Naive thymus-derived CD8-positive, alpha-beta T cell (primary cell): Measurements from ENCODE around the gene GANC. TPM values are rescaled to one million over a fixed set of nuclear protein-coding genes. Genes with fewer than 3 reads are reported as not detected.

ENCODE experiments used
- ATAC-seq, 2 donors: fragments of 150-1000 bp; cut with Tn5 transposase in 1 of 2; sonication (Bioruptor Pico), chemical (Tn5 transposase) in 1 of 2; 1 replicate in 1 of 2; 2 replicates in 1 of 2; pipeline ENCODE4 v1.10.0; 2021; ENCODE audit warnings: mild to moderate bottlenecking in 2 of 2, moderate library complexity in 2 of 2
- POLR2A ChIA-PET: fragments of 350-600 bp; sonication (Branson Sonifier 250); formaldehyde crosslinking; loops from one replicate; lab custom pipeline; 2021; ENCODE audit warnings: antibody characterized with exemption; lab: Charles Lee
- DNase-seq, 10 donors: peaks; one replicate each; pipeline versions ENCODE4 v3.0.0 to v3.0.0-alpha.2; 2020 to 2022
- H3K27ac Mint-ChIP-seq, 10 donors: one replicate each; pipeline ENCODE4 v1.8.0; 2020 to 2022; ENCODE audit warnings: mild to moderate bottlenecking in 10 of 10, mixed read lengths in 10 of 10, moderate library complexity in 4 of 10, inconsistent platforms in 1 of 10
- H3K27me3 Mint-ChIP-seq, 5 donors: one replicate each; pipeline ENCODE4 v1.8.0; 2021 to 2022; ENCODE audit warnings: mixed read lengths in 5 of 5
- H3K36me3 Mint-ChIP-seq, 3 donors: one replicate each; pipeline ENCODE4 v1.8.0; 2020 to 2022; ENCODE audit warnings: mixed read lengths in 3 of 3, mild to moderate bottlenecking in 2 of 3, inconsistent platforms in 1 of 3
- H3K4me1 Mint-ChIP-seq, 4 donors: one replicate each; pipeline ENCODE4 v1.8.0; 2021 to 2022; ENCODE audit warnings: mixed read lengths in 4 of 4
- H3K4me3 Mint-ChIP-seq, 10 donors: one replicate each; pipeline ENCODE4 v1.8.0; 2020 to 2022; ENCODE audit warnings: mild to moderate bottlenecking in 10 of 10, mixed read lengths in 10 of 10, moderate library complexity in 6 of 10, inconsistent platforms in 1 of 10
- H3K9me3 Mint-ChIP-seq, 9 donors: one replicate each; pipeline ENCODE4 v1.8.0; 2020 to 2022; ENCODE audit warnings: mixed read lengths in 9 of 9, mild to moderate bottlenecking in 3 of 9, inconsistent platforms in 1 of 9, moderate library complexity in 1 of 9
- polyA plus RNA-seq, 3 donors: library from polyadenylated mRNA; unstranded; fragments of 300-500 nt; fragmentation: Illumina TruSeq; gene quantifications; one replicate each; pipeline ENCODE4 v1.2.3, GENCODE V29; 2021
- total RNA-seq, 8 experiments: library from RNA in 2 of 8; stranded (reverse) in 2 of 8; gene quantifications; one replicate each; pipeline ENCODE4 v1.2.3 and lab custom pipeline; 2021 to 2026

Gene GANC
- total and polyA plus RNA-seq, 5 experiments from 2014 or later = 11.8 to 61.2 (median 16.2) TPM

- ATAC-seq (no peak), DNase-seq (no peak)
- POLR2A ChIA-PET = no interaction called here
- Mint-ChIP-seq H3K36me3 (peaks cover 0 to 8% (median 5%) of the 10 kb centered on the region in 3 donors), H3K27me3 (no peaks in the 10 kb centered on the region), H3K9me3 (no peaks in the 10 kb centered on the region), H3K27ac (no peak overlapping the region), H3K4me3 (no peak overlapping the region), H3K4me1 (no peaks in the 10 kb centered on the region)
These were observed 119.5 kb downstream of the GANC start for GRCh38 chr15:42392309-42393024.

- Mint-ChIP-seq H3K4me3 (no peak overlapping the region), H3K36me3 (peaks cover 0 to 8% (median 8%) of the 10 kb centered on the region in 3 donors), H3K27ac (peak overlapping the region in 1 of 10 donors; percentile 4), H3K27me3 (no peaks in the 10 kb centered on the region), H3K4me1 (no peaks in the 10 kb centered on the region), H3K9me3 (no peaks in the 10 kb centered on the region)
- POLR2A ChIA-PET = no interaction called here
- no peak for ATAC-seq
- DNase-seq = no peak
These were observed 121.1 kb downstream of the GANC start for GRCh38 chr15:42394106-42394505.

GRCh38 chr15:42395838-42396237 is 122.8 kb downstream of the GANC start:
- Mint-ChIP-seq H3K36me3 (peaks cover 0 to 25% (median 4%) of the 10 kb centered on the region in 3 donors), H3K27me3 (no peaks in the 10 kb centered on the region), H3K9me3 (peaks cover 0 to 1% (median 0%) of the 10 kb centered on the region in 9 donors), H3K4me1 (no peaks in the 10 kb centered on the region), H3K4me3 (no peak overlapping the region), H3K27ac (no peak overlapping the region)
- POLR2A ChIA-PET = no interaction called here
- ATAC-seq (no peak), DNase-seq (no peak)

- peaks cover 0 to 1% (median 0%) of the 10 kb centered on the region in 9 donors for H3K9me3 Mint-ChIP-seq
- POLR2A ChIA-PET = no interaction called here
- H3K27ac Mint-ChIP-seq = peak overlapping the region in 7 of 10 donors; percentile 32 to 95 (median 46)
- DNase-seq (peak in 2 of 10 donors; percentile 9 to 32), ATAC-seq (no peak)
- peaks cover 0 to 9% (median 3%) of the 10 kb centered on the region in 4 donors for H3K4me1 Mint-ChIP-seq
- H3K27me3 Mint-ChIP-seq = no peaks in the 10 kb centered on the region
- peaks cover 0 to 32% (median 4%) of the 10 kb centered on the region in 3 donors for H3K36me3 Mint-ChIP-seq
- peak overlapping the region in 5 of 10 donors; percentile 15 to 83 (median 44) for H3K4me3 Mint-ChIP-seq
These were observed 128.8 kb downstream of the GANC start for GRCh38 chr15:42401544-42402454.

GRCh38 chr15:42402455-42403205 is 129.6 kb downstream of the GANC start:
- DNase-seq (no peak), ATAC-seq (no peak)
- peaks cover 0 to 31% (median 4%) of the 10 kb centered on the region in 3 donors for H3K36me3 Mint-ChIP-seq
- peak overlapping the region in 2 of 10 donors; percentile 42 to 83 for H3K4me3 Mint-ChIP-seq
- H3K9me3 Mint-ChIP-seq = peaks cover 0 to 1% (median 0%) of the 10 kb centered on the region in 9 donors
- H3K4me1 Mint-ChIP-seq = peaks cover 0 to 9% (median 5%) of the 10 kb centered on the region in 4 donors
- no peaks in the 10 kb centered on the region for H3K27me3 Mint-ChIP-seq
- peak overlapping the region in 4 of 10 donors; percentile 32 to 95 (median 59) for H3K27ac Mint-ChIP-seq
- POLR2A ChIA-PET = no interaction called here

GRCh38 chr15:42403389-42403788 is 130.4 kb downstream of the GANC start:
- POLR2A ChIA-PET = no interaction called here
- Mint-ChIP-seq H3K4me1 (peaks cover 0 to 9% (median 5%) of the 10 kb centered on the region in 4 donors), H3K36me3 (peaks cover 0 to 31% (median 4%) of the 10 kb centered on the region in 3 donors), H3K27ac (peak overlapping the region in 1 of 10 donors; percentile 95), H3K4me3 (no peak overlapping the region), H3K9me3 (peaks cover 0 to 1% (median 0%) of the 10 kb centered on the region in 9 donors), H3K27me3 (no peaks in the 10 kb centered on the region)
- no peak for DNase-seq
- no peak for ATAC-seq

GRCh38 chr15:42404461-42405235 is 131.6 kb downstream of the GANC start:
- peak overlapping the region in 1 of 10 donors; percentile 57 for H3K27ac Mint-ChIP-seq

GRCh38 chr15:42405863-42406482 is 133.0 kb downstream of the GANC start:
- Mint-ChIP-seq H3K27me3 (no peaks in the 10 kb centered on the region), H3K4me3 (no peak overlapping the region), H3K36me3 (peaks cover 0 to 11% (median 0%) of the 10 kb centered on the region in 3 donors), H3K9me3 (no peaks in the 10 kb centered on the region), H3K4me1 (peaks cover 0 to 9% (median 5%) of the 10 kb centered on the region in 4 donors), H3K27ac (no peak overlapping the region)
- POLR2A ChIA-PET = no interaction called here
- no peak for ATAC-seq
- DNase-seq = no peak

More at GRCh38 chr15:42404461-42405235, 131.6 kb downstream of the GANC start:
- H3K4me1 Mint-ChIP-seq = peaks cover 0 to 9% (median 5%) of the 10 kb centered on the region in 4 donors
- H3K9me3 Mint-ChIP-seq = peaks cover 0 to 1% (median 0%) of the 10 kb centered on the region in 9 donors
- H3K27me3 Mint-ChIP-seq = no peaks in the 10 kb centered on the region
- H3K36me3 Mint-ChIP-seq = peaks cover 0 to 21% (median 4%) of the 10 kb centered on the region in 3 donors
- ATAC-seq (no peak), DNase-seq (no peak)
- no peak overlapping the region for H3K4me3 Mint-ChIP-seq
- POLR2A ChIA-PET = no interaction called here

Other genes with a start within 250 kb of the GANC start
- gene PLA2G4D, start 178.6 kb upstream of the GANC start, total RNA-seq = not detected
- not detected for gene PLA2G4D, start 178.6 kb upstream of the GANC start, polyA plus RNA-seq
- not detected for gene PLA2G4F, start 116.6 kb upstream of the GANC start, total RNA-seq
- under 1 TPM in 1 of 3 donors, not detected in 2; 0.04 TPM for gene PLA2G4F, start 116.6 kb upstream of the GANC start, polyA plus RNA-seq
- gene VPS39, start 64.9 kb upstream of the GANC start, total RNA-seq = 100 to 1,000 TPM; 113 TPM
- 10 to 100 TPM; 26.9 to 40.5 (median 29.9) TPM for gene VPS39, start 64.9 kb upstream of the GANC start, polyA plus RNA-seq
- gene TMEM87A, start 232 bp downstream of the GANC start, total RNA-seq = 10 to 100 TPM; 59.8 to 63.7 TPM
- gene TMEM87A, start 232 bp downstream of the GANC start, polyA plus RNA-seq = 10 to 100 TPM; 48.9 to 54.0 (median 53.4) TPM
- 10 to 100 TPM; 20.0 to 24.2 TPM for gene CAPN3, start 86.3 kb downstream of the GANC start, total RNA-seq
- gene CAPN3, start 86.3 kb downstream of the GANC start, polyA plus RNA-seq = 1 to 10 TPM in 1 of 3 donors, under 1 TPM in 2; 0.46 to 4.7 (median 0.48) TPM
- 10 to 100 TPM; 36.7 to 39.6 TPM for gene ZNF106, start 217.9 kb downstream of the GANC start, total RNA-seq
- 10 to 100 TPM; 26.8 to 38.2 (median 32.3) TPM for gene ZNF106, start 217.9 kb downstream of the GANC start, polyA plus RNA-seq
- gene SNAP23, start 222.4 kb downstream of the GANC start, total RNA-seq = 10 to 100 TPM; 70.8 to 80.4 TPM
- 10 to 100 TPM; 60.9 to 75.3 (median 63.2) TPM for gene SNAP23, start 222.4 kb downstream of the GANC start, polyA plus RNA-seq